Measurements from ENCODE around the gene TXNRD3. TPM values are rescaled to one million over a fixed set of nuclear protein-coding genes. Genes with fewer than 3 reads are reported as not detected.

Gene TXNRD3
- total and polyA plus RNA-seq, 2 donors (not counting 1 experiment from before 2014, with no cell fraction given) = 5.2 to 8.8 TPM

DNA sequence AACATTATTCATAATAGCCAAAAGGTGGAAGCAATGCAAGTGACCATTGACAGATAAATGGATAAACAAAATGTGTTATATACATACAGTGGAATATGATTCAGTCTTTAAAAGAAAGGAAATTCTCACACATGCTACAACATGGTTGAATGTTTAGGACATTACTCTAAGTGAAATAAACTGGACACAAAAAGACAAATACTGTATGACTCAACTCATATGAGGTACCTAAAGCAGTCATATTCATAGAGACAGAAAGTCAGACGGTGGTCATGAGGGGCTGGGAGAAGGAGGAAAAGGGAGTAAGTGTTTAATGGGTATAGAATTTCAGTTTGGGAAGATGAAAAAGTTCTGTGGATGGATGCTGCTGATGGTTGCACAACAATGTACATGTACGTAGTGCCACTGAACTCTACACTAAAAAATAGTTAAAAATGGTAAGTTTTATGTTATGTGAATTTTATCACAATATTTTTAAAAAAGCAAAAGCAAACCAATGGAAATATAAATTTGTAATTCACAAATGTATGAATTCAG is 5.3 kb downstream of the TXNRD3 start:
- no peak for TF ChIP-seq EZH2 (IDR thresholded peaks at IDR 0.05; ENCODE audit: low read length, missing control alignments)
- TF ChIP-seq, protein P1, sequence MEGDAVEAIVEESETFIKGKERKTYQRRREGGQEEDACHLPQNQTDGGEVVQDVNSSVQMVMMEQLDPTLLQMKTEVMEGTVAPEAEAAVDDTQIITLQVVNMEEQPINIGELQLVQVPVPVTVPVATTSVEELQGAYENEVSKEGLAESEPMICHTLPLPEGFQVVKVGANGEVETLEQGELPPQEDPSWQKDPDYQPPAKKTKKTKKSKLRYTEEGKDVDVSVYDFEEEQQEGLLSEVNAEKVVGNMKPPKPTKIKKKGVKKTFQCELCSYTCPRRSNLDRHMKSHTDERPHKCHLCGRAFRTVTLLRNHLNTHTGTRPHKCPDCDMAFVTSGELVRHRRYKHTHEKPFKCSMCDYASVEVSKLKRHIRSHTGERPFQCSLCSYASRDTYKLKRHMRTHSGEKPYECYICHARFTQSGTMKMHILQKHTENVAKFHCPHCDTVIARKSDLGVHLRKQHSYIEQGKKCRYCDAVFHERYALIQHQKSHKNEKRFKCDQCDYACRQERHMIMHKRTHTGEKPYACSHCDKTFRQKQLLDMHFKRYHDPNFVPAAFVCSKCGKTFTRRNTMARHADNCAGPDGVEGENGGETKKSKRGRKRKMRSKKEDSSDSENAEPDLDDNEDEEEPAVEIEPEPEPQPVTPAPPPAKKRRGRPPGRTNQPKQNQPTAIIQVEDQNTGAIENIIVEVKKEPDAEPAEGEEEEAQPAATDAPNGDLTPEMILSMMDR (conservative IDR thresholded peaks at IDR 0.05 in 1 of 2, IDR thresholded peaks at IDR 0.05 in 1 of 2; ENCODE audit: low read depth in 1 of 2, low read length in 2 of 2) = no peak
- Histone ChIP-seq H3K4me1 (ENCODE audit: control insufficient read depth, extremely low read depth, insufficient read depth, low read length) (peaks cover 2% of the 10 kb centered on the region), H3K79me2 (ENCODE audit: control insufficient read depth, insufficient read depth, low read length) (no peaks in the 10 kb centered on the region), H3K27ac (ENCODE audit: insufficient read depth, low read length) (no peak overlapping the region), H3K9ac (ENCODE audit: insufficient read depth, low read length) (no peak overlapping the region), H3K27me3 (ENCODE audit: control insufficient read depth, insufficient read depth, low read length) (no peaks in the 10 kb centered on the region), H3K4me2 (ENCODE audit: extremely low read depth, insufficient read depth, low read length) (no peak overlapping the region), H4K20me1 (ENCODE audit: control insufficient read depth, extremely low read depth, insufficient read depth, low read length) (no peaks in the 10 kb centered on the region), H2AFZ (ENCODE audit: low read length) (no peak overlapping the region), H3K9me3 (ENCODE audit: control insufficient read depth, insufficient read depth, low read depth, low read length) (no peaks in the 10 kb centered on the region), H3K4me3 (replicated peaks in 1 of 4; ENCODE audit: control extremely low read depth in 1 of 4, insufficient read depth in 1 of 4, low read depth in 3 of 4, low read length in 4 of 4) (no peak overlapping the region), H3K36me3 (ENCODE audit: control insufficient read depth, insufficient read depth, low read length) (no peaks in the 10 kb centered on the region)
- DNase-seq (ENCODE audit: low read depth in 2 of 2) = no peak

DNA sequence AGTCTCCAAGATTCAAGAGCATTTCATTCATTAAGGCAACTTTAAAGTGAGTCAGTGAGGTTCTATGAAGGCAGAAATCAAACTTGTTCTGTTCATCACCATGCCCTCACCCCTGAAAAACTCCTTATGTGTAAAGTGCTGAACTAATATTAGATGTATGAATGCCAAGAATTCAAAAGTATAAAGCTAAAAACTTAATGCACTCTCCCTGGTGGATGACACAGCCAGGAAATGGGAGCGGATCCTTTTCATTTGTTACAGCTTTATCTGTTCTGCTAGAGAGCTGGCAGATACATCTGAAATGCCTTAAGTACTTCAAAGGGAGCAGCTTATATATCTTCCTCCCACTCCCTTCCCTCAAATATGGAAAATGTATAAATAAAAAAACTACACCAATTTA is 8.2 kb downstream of the TXNRD3 start:
- Histone ChIP-seq H4K20me1 (ENCODE audit: control insufficient read depth, extremely low read depth, insufficient read depth, low read length) (no peaks in the 10 kb centered on the region), H3K4me3 (replicated peaks in 1 of 4; ENCODE audit: control extremely low read depth in 1 of 4, insufficient read depth in 1 of 4, low read depth in 3 of 4, low read length in 4 of 4) (no peak overlapping the region), H3K36me3 (ENCODE audit: control insufficient read depth, insufficient read depth, low read length) (no peaks in the 10 kb centered on the region), H2AFZ (ENCODE audit: low read length) (no peak overlapping the region), H3K9ac (ENCODE audit: insufficient read depth, low read length) (no peak overlapping the region), H3K27me3 (ENCODE audit: control insufficient read depth, insufficient read depth, low read length) (no peaks in the 10 kb centered on the region), H3K9me3 (ENCODE audit: control insufficient read depth, insufficient read depth, low read depth, low read length) (no peaks in the 10 kb centered on the region), H3K4me2 (ENCODE audit: extremely low read depth, insufficient read depth, low read length) (no peak overlapping the region), H3K79me2 (ENCODE audit: control insufficient read depth, insufficient read depth, low read length) (no peaks in the 10 kb centered on the region), H3K27ac (ENCODE audit: insufficient read depth, low read length) (no peak overlapping the region), H3K4me1 (ENCODE audit: control insufficient read depth, extremely low read depth, insufficient read depth, low read length) (no peaks in the 10 kb centered on the region)
- TF ChIP-seq, protein P1 (conservative IDR thresholded peaks at IDR 0.05 in 1 of 2, IDR thresholded peaks at IDR 0.05 in 1 of 2; ENCODE audit: low read depth in 1 of 2, low read length in 2 of 2) = no peak
- TF ChIP-seq EZH2 (IDR thresholded peaks at IDR 0.05; ENCODE audit: low read length, missing control alignments) = no peak
- DNase-seq (ENCODE audit: low read depth in 2 of 2) = peak in 1 of 2 donors; percentile 82

DNA sequence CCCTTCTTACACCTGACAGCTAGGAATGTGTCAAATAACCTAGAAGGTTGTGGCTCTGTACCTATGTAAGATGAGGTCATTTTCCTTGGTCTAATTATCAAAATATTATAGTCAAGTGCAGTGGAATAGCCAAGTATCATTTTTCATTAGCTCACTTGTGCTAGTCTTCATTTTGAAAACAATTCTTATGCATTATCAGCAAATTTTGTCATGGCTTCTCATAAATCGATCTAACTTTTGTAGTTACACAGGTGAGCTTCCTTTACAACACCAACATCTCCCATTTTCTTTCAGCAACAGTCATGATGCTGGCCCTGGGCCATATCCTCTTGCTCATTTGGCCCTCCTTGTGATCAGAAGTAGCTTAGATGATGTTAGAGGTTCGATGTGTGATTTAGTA is 10.3 kb downstream of the TXNRD3 start:
- no peak for DNase-seq (ENCODE audit: low read depth in 2 of 2)
- H3K9ac ChIP-seq (ENCODE audit: insufficient read depth, low read length) = no peak overlapping the region
- no peak overlapping the region for H3K4me2 ChIP-seq (ENCODE audit: extremely low read depth, insufficient read depth, low read length)
- H3K4me1 ChIP-seq (ENCODE audit: control insufficient read depth, extremely low read depth, insufficient read depth, low read length) = no peaks in the 10 kb centered on the region
- no peak overlapping the region for H3K4me3 ChIP-seq (replicated peaks in 1 of 4; ENCODE audit: control extremely low read depth in 1 of 4, insufficient read depth in 1 of 4, low read depth in 3 of 4, low read length in 4 of 4)
- no peaks in the 10 kb centered on the region for H3K9me3 ChIP-seq (ENCODE audit: control insufficient read depth, insufficient read depth, low read depth, low read length)
- no peaks in the 10 kb centered on the region for H3K36me3 ChIP-seq (ENCODE audit: control insufficient read depth, insufficient read depth, low read length)
- no peak for TF ChIP-seq EZH2 (IDR thresholded peaks at IDR 0.05; ENCODE audit: low read length, missing control alignments)
- TF ChIP-seq, protein P1 (conservative IDR thresholded peaks at IDR 0.05 in 1 of 2, IDR thresholded peaks at IDR 0.05 in 1 of 2; ENCODE audit: low read depth in 1 of 2, low read length in 2 of 2) = no peak
- no peak overlapping the region for H2AFZ ChIP-seq (ENCODE audit: low read length)
- no peaks in the 10 kb centered on the region for H3K79me2 ChIP-seq (ENCODE audit: control insufficient read depth, insufficient read depth, low read length)
- H4K20me1 ChIP-seq (ENCODE audit: control insufficient read depth, extremely low read depth, insufficient read depth, low read length) = no peaks in the 10 kb centered on the region
- no peak overlapping the region for H3K27ac ChIP-seq (ENCODE audit: insufficient read depth, low read length)
- H3K27me3 ChIP-seq (ENCODE audit: control insufficient read depth, insufficient read depth, low read length) = no peaks in the 10 kb centered on the region

Data from fibroblast of lung (primary cell).